Neural cell (in vitro differentiated cells): Measurements from ENCODE around the gene GRID1. TPM values are rescaled to one million over a fixed set of nuclear protein-coding genes. Genes with fewer than 3 reads are reported as not detected.

Experiments used
- H2AFZ ChIP-seq: fragments of 200-600, 300-800 bp; sonication (generic), shearing (Covaris generic); 2 replicates; pipeline ENCODE4 v1.6.0; 2014; ENCODE audit warnings: low read depth, mild to moderate bottlenecking, antibody characterized with exemption, low read length, moderate library complexity
- H3F3A ChIP-seq: fragments of 200-600 bp; shearing (Covaris generic); 2 replicates; pipeline ENCODE4 v1.6.1; 2016; ENCODE audit warnings: mild to moderate bottlenecking, moderate library complexity, mixed read lengths, antibody characterized with exemption, low read length; ENCODE audit not compliant: insufficient read depth, poor library complexity, severe bottlenecking
- H3K27ac ChIP-seq: fragments of 200-600, 300-800 bp; sonication (generic), shearing (Covaris generic); 2 replicates; pipeline ENCODE4 v1.5.1; 2014; ENCODE audit warnings: mild to moderate bottlenecking, low read length, moderate library complexity
- H3K27me3 ChIP-seq: fragments of 300-800, 200-600 bp; sonication (generic), shearing (Covaris generic); 2 replicates; pipeline ENCODE4 v1.6.0; 2014; ENCODE audit warnings: mild to moderate bottlenecking, low read depth, low read length, moderate library complexity; ENCODE audit not compliant: insufficient read depth
- H3K36me3 ChIP-seq: fragments of 300-800, 200-600 bp; sonication (generic), shearing (Covaris generic); 2 replicates; pipeline ENCODE4 v1.5.1; 2014; ENCODE audit warnings: mild to moderate bottlenecking, antibody characterized with exemption, low read length, moderate library complexity; ENCODE audit not compliant: insufficient read depth
- H3K4me2 ChIP-seq: fragments of 300-800, 200-600 bp; sonication (generic), shearing (Covaris generic); 2 replicates; pipeline ENCODE4 v1.6.0; 2014; ENCODE audit warnings: mild to moderate bottlenecking, low read length
- H3K4me3 ChIP-seq: fragments of 300-800, 200-600 bp; sonication (generic), shearing (Covaris generic); 2 replicates; pipeline ENCODE4 v1.5.1; 2014; ENCODE audit warnings: mild to moderate bottlenecking, low read length, moderate library complexity
- H3K79me2 ChIP-seq: fragments of 200-600 bp; shearing (Covaris generic); replicated peaks from 2 replicates; pipeline ENCODE4 v1.6.0; 2014; ENCODE audit warnings: mild to moderate bottlenecking, low read length, moderate library complexity; ENCODE audit not compliant: insufficient read depth
- H3K9ac ChIP-seq: fragments of 300-800, 200-600 bp; sonication (generic), shearing (Covaris generic); 2 replicates; pipeline ENCODE4 v1.6.1; 2016; ENCODE audit warnings: mild to moderate bottlenecking, low read length, mixed read lengths
- H3K9me2 ChIP-seq: fragments of 200-600 bp; shearing (Covaris generic); 2 replicates; pipeline ENCODE4 v1.6.1; 2016; ENCODE audit warnings: mild to moderate bottlenecking, low read length, mixed read lengths; ENCODE audit not compliant: insufficient read depth
- H3K9me3 ChIP-seq: fragments of 200-600, 300-800 bp; sonication (generic), shearing (Covaris generic); 2 replicates; pipeline ENCODE4 v1.6.1; 2016; ENCODE audit warnings: mild to moderate bottlenecking, mixed run types, low read length, moderate library complexity, mixed read lengths
- H4K20me1 ChIP-seq: fragments of 200-600 bp; shearing (Covaris generic); 2 replicates; pipeline ENCODE4 v1.6.1; 2016; ENCODE audit warnings: mild to moderate bottlenecking, mixed run types; ENCODE audit not compliant: insufficient read depth
- EP300 ChIP-seq: fragments of 450-650 bp; conservative IDR thresholded peaks from 2 replicates; pipeline ENCODE4 v1.6.1; 2014; ENCODE audit warnings: antibody characterized with exemption, mild to moderate bottlenecking, moderate library complexity; ENCODE audit not compliant: poor library complexity, severe bottlenecking
- EZH2 ChIP-seq: fragments of 200-600, 300-800 bp; shearing (Covaris generic), sonication (generic); IDR thresholded peaks from 2 replicates; pipeline ENCODE4 v1.6.1; 2014; ENCODE audit warnings: antibody characterized with exemption, low read length, borderline replicate concordance, mild to moderate bottlenecking; ENCODE audit not compliant: insufficient read depth, poor library complexity, severe bottlenecking
- MXI1 ChIP-seq: fragments of 450-650 bp; conservative IDR thresholded peaks from 2 replicates; pipeline ENCODE4 v1.6.1; 2014; ENCODE audit warnings: antibody characterized with exemption, mild to moderate bottlenecking; ENCODE audit not compliant: poor library complexity, severe bottlenecking
- POLR2AphosphoS5 ChIP-seq: IDR thresholded peaks from 2 replicates; pipeline ENCODE4 v1.6.1; 2012
- RAD21 ChIP-seq: fragments of 450-650 bp; conservative IDR thresholded peaks from 2 replicates; pipeline ENCODE4 v1.6.1; 2014; ENCODE audit warnings: antibody characterized with exemption, mild to moderate bottlenecking, moderate library complexity
- SMC3 ChIP-seq: fragments of 450-650 bp; conservative IDR thresholded peaks from 2 replicates; pipeline ENCODE4 v1.6.1; 2014; ENCODE audit warnings: antibody characterized with exemption, mild to moderate bottlenecking, moderate library complexity; ENCODE audit not compliant: poor library complexity
- TAF1 ChIP-seq: IDR thresholded peaks from 2 replicates; pipeline ENCODE4 v1.6.1; 2012; ENCODE audit warnings: low read depth
- polyA plus RNA-seq: library from polyadenylated mRNA; depleted of rRNA; stranded (reverse); fragments of >200 nt; gene quantifications from 2 replicates; pipeline ENCODE4 v1.2.3, GENCODE V29; 2014
- TF ChIP-seq, protein P1 (sequence below): IDR thresholded peaks from 2 replicates; pipeline ENCODE4 v1.6.1; 2012; ENCODE audit warnings: borderline replicate concordance
- TF ChIP-seq, protein P2 (sequence below): fragments of 450-650 bp; IDR thresholded peaks from 2 replicates; pipeline ENCODE4 v1.5.1; 2014; ENCODE audit warnings: antibody characterized with exemption, mild to moderate bottlenecking, moderate library complexity; ENCODE audit not compliant: poor library complexity, severe bottlenecking

The GRID1 gene
- polyA plus RNA-seq, 1 donor from 2014 or later, result 7.3 TPM

DNA sequence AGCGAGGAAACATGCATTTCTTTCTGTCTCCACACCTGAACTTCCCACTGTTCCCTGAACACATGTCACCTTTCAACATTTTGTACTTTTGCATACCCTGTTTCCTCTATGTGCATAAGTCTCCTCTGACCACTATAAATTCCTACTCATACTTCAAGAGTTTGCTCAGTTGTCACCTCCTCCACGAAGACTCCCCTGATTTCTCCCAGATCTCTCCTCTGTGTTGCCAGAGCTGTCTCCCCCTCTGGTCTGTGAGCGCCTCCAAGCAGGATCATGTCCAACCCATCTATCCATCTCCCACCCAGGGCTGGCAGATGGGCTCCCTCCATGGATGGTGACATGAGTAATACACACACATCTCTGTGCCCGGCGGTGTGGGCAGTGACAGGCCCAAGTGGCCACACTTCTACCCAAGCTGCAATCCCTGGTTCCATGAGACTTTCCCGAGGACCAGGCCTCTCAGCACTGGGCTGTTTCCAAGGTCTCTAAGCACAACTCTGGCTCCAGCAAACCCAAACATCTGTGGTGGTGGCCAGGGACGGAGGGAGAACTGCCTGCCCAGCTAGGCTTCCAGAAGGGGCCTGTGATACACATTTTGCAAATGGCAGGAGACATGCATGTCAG, 135.9 kb downstream of the GRID1 start:
- Histone ChIP-seq H3K9me3 (no peaks in the 10 kb centered on the region), H3K9ac (no peak overlapping the region), H4K20me1 (no peaks in the 10 kb centered on the region), H3K79me2 (no peaks in the 10 kb centered on the region), H3F3A (no peaks in the 10 kb centered on the region), H3K9me2 (no peaks in the 10 kb centered on the region), H3K27ac (no peak overlapping the region), H3K4me2 (no peak overlapping the region), H3K36me3 (no peaks in the 10 kb centered on the region), H3K4me3 (no peak overlapping the region), H2AFZ (no peak overlapping the region), H3K27me3 (no peaks in the 10 kb centered on the region)
- TF ChIP-seq, protein P1, sequence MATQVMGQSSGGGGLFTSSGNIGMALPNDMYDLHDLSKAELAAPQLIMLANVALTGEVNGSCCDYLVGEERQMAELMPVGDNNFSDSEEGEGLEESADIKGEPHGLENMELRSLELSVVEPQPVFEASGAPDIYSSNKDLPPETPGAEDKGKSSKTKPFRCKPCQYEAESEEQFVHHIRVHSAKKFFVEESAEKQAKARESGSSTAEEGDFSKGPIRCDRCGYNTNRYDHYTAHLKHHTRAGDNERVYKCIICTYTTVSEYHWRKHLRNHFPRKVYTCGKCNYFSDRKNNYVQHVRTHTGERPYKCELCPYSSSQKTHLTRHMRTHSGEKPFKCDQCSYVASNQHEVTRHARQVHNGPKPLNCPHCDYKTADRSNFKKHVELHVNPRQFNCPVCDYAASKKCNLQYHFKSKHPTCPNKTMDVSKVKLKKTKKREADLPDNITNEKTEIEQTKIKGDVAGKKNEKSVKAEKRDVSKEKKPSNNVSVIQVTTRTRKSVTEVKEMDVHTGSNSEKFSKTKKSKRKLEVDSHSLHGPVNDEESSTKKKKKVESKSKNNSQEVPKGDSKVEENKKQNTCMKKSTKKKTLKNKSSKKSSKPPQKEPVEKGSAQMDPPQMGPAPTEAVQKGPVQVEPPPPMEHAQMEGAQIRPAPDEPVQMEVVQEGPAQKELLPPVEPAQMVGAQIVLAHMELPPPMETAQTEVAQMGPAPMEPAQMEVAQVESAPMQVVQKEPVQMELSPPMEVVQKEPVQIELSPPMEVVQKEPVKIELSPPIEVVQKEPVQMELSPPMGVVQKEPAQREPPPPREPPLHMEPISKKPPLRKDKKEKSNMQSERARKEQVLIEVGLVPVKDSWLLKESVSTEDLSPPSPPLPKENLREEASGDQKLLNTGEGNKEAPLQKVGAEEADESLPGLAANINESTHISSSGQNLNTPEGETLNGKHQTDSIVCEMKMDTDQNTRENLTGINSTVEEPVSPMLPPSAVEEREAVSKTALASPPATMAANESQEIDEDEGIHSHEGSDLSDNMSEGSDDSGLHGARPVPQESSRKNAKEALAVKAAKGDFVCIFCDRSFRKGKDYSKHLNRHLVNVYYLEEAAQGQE, result no peak
- no peak for TF ChIP-seq EZH2
- TF ChIP-seq SMC3, result no peak
- TF ChIP-seq POLR2AphosphoS5, result no peak
- no peak for TF ChIP-seq EP300
- no peak for TF ChIP-seq RAD21
- no peak for TF ChIP-seq MXI1
- TF ChIP-seq TAF1, result no peak
- TF ChIP-seq, protein P2, sequence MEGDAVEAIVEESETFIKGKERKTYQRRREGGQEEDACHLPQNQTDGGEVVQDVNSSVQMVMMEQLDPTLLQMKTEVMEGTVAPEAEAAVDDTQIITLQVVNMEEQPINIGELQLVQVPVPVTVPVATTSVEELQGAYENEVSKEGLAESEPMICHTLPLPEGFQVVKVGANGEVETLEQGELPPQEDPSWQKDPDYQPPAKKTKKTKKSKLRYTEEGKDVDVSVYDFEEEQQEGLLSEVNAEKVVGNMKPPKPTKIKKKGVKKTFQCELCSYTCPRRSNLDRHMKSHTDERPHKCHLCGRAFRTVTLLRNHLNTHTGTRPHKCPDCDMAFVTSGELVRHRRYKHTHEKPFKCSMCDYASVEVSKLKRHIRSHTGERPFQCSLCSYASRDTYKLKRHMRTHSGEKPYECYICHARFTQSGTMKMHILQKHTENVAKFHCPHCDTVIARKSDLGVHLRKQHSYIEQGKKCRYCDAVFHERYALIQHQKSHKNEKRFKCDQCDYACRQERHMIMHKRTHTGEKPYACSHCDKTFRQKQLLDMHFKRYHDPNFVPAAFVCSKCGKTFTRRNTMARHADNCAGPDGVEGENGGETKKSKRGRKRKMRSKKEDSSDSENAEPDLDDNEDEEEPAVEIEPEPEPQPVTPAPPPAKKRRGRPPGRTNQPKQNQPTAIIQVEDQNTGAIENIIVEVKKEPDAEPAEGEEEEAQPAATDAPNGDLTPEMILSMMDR, result no peak

DNA sequence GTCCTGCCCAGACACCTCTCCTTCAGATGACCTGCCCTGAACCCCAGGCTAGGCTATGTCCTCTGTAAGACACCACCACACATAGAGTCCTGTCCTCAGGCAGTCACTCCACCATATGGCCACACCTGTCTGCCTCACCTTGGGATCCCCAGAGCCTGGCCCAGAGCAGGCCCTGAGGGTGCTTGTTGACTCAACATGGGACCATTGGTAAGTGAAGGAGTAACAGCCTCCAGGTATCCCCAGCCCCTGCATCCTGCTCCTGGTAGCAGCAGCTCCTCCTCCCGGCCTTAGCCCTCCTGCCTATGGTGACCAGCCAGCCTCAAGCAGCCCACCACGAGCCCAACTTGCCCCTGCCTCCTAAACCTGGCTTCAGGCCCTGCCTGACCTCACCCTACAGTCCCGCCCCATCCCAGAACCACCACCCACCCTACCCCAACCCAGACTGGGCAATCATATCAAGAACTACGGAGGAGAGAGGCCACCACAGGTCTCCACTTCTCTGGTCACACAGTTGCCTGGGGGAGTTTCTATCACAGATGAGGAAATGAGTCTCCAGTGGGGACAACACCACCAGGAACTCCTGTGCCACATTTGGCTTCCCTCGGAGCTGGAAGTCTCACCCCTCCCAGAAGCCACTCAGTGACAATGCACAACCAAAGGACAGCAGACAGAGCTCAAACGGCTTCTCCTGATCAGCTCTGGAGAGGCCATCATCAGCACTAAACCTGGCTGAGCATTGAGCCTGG, 136.6 kb downstream of the GRID1 start:
- H3K79me2 ChIP-seq, result no peaks in the 10 kb centered on the region
- H3K9me2 ChIP-seq, result no peaks in the 10 kb centered on the region
- no peaks in the 10 kb centered on the region for H4K20me1 ChIP-seq
- no peaks in the 10 kb centered on the region for H3K36me3 ChIP-seq
- no peak overlapping the region for H3K4me2 ChIP-seq
- no peak overlapping the region for H2AFZ ChIP-seq
- no peak overlapping the region for H3K4me3 ChIP-seq
- no peaks in the 10 kb centered on the region for H3F3A ChIP-seq
- no peak overlapping the region for H3K27ac ChIP-seq
- no peak overlapping the region for H3K9ac ChIP-seq
- H3K9me3 ChIP-seq, result no peaks in the 10 kb centered on the region
- no peak for TF ChIP-seq EZH2
- TF ChIP-seq, protein P2, result no peak
- no peak for TF ChIP-seq RAD21
- no peak for TF ChIP-seq EP300
- no peak for TF ChIP-seq POLR2AphosphoS5
- H3K27me3 ChIP-seq, result no peaks in the 10 kb centered on the region
